HepG2 (cell line): ENCODE measurements around the gene POU2F1. TPM values are rescaled to one million over a fixed set of nuclear protein-coding genes. Genes with fewer than 3 reads are reported as not detected.

Experiments used
- EP300 ChIP-seq, 3 experiments: sonication (generic) in 1 of 3; formaldehyde crosslinking in 1 of 3; IDR thresholded peaks; 2 replicates each; pipeline versions ENCODE4 v1.5.1 to v1.6.1; 2011 to 2020; ENCODE audit warnings: low read depth in 2 of 3, low read length in 2 of 3, borderline replicate concordance in 1 of 3, improper control_type of control experiment in 1 of 3, mild to moderate bottlenecking in 1 of 3, missing genetic modification reagents in 1 of 3, moderate library complexity in 1 of 3
- FOXC1 ChIP-seq: sonication (generic); formaldehyde crosslinking; IDR thresholded peaks from 2 replicates; pipeline ENCODE4 v1.8.0; 2022; ENCODE audit warnings: mild to moderate bottlenecking, missing genetic modification reagents, borderline replicate concordance
- GATA4 ChIP-seq: sonication (generic); IDR thresholded peaks from 2 replicates; pipeline ENCODE4 v1.6.1; 2016; ENCODE audit warnings: antibody characterized with exemption, low read depth, borderline replicate concordance
- HNRNPH1 ChIP-seq: fragments of 200-400 bp; formaldehyde crosslinking; optimal IDR thresholded peaks from 2 replicates; pipeline ENCODE3; 2017; ENCODE audit warnings: mild to moderate bottlenecking, low read depth, low read length
- MAF1 ChIP-seq: sonication (generic); formaldehyde crosslinking; IDR thresholded peaks from 2 replicates; pipeline ENCODE4 v1.5.0; 2020; ENCODE audit warnings: missing genetic modification reagents, borderline replicate concordance
- NFYB ChIP-seq: sonication (generic); formaldehyde crosslinking; IDR thresholded peaks from 2 replicates; pipeline ENCODE4 v1.4.0; 2020; ENCODE audit warnings: missing genetic modification reagents
- NR2F2 ChIP-seq: IDR thresholded peaks from 2 replicates; pipeline ENCODE4 v1.6.1; 2012; ENCODE audit warnings: low read depth, inconsistent platforms, borderline replicate concordance
- PAWR ChIP-seq: sonication (generic); formaldehyde crosslinking; IDR thresholded peaks from 2 replicates; pipeline ENCODE4 v1.4.0; 2020; ENCODE audit warnings: missing genetic modification reagents, mild to moderate bottlenecking, borderline replicate concordance
- SUZ12 ChIP-seq: fragments of 150-350 bp; IDR thresholded peaks from 2 replicates; pipeline ENCODE4 v1.6.1; 2014; ENCODE audit warnings: low read depth, low read length
- ZKSCAN1 ChIP-seq: fragments of 150-350 bp; IDR thresholded peaks from 2 replicates; pipeline ENCODE4 v1.6.1; 2014; ENCODE audit warnings: low read length
- ZNF205 ChIP-seq: IDR thresholded peaks from 2 replicates; pipeline ENCODE4 v1.6.1; 2018; ENCODE audit warnings: missing biosample characterization, missing genetic modification reagents
- ZNF816 ChIP-seq: sonication (generic); formaldehyde crosslinking; IDR thresholded peaks from 2 replicates; pipeline ENCODE4 v1.8.0; 2022; ENCODE audit warnings: missing genetic modification reagents, mild to moderate bottlenecking, borderline replicate concordance
- ZNF839 ChIP-seq: sonication (generic); formaldehyde crosslinking; IDR thresholded peaks from 2 replicates; pipeline ENCODE4 v1.4.0; 2020; ENCODE audit warnings: missing genetic modification reagents, mild to moderate bottlenecking, borderline replicate concordance
- polyA plus RNA-seq, 8 experiments: library from polyadenylated mRNA; depleted of rRNA in 3 of 8; stranded (reverse) in 7 of 8; unstranded in 1 of 8; fragments of >200 nt; fragmentation: Illumina TruSeq in 4 of 8; extraction: Trizol in 4 of 8; gene quantifications; 2 replicates each; pipeline versions ENCODE4 v1.2.1 to v1.2.3, GENCODE V29; 2011 to 2016; ENCODE audit warnings: low read depth in 4 of 8, missing spikeins in 1 of 8, mixed read lengths in 1 of 8; ENCODE audit not compliant: insufficient read depth in 1 of 8
- total RNA-seq, 5 experiments: library from RNA; depleted of rRNA; stranded (reverse); fragments of >200 nt; fragmentation: Illumina TruSeq; extraction: Trizol; gene quantifications; 2 replicates each; pipeline ENCODE4 v1.2.3, GENCODE V29; 2016; ENCODE audit warnings: low read depth in 1 of 5
- TF ChIP-seq, protein P1 (sequence below): sonication (generic); formaldehyde crosslinking; IDR thresholded peaks from 2 replicates; pipeline ENCODE4 v1.4.0; 2020; ENCODE audit warnings: low read depth, missing genetic modification reagents

POU2F1 gene
- total and polyA plus RNA-seq, 2 of the 13 experiments (the other 11 are each of a cell fraction or from before 2014, with no cell fraction given) = 10.2 to 13.0 TPM

DNA sequence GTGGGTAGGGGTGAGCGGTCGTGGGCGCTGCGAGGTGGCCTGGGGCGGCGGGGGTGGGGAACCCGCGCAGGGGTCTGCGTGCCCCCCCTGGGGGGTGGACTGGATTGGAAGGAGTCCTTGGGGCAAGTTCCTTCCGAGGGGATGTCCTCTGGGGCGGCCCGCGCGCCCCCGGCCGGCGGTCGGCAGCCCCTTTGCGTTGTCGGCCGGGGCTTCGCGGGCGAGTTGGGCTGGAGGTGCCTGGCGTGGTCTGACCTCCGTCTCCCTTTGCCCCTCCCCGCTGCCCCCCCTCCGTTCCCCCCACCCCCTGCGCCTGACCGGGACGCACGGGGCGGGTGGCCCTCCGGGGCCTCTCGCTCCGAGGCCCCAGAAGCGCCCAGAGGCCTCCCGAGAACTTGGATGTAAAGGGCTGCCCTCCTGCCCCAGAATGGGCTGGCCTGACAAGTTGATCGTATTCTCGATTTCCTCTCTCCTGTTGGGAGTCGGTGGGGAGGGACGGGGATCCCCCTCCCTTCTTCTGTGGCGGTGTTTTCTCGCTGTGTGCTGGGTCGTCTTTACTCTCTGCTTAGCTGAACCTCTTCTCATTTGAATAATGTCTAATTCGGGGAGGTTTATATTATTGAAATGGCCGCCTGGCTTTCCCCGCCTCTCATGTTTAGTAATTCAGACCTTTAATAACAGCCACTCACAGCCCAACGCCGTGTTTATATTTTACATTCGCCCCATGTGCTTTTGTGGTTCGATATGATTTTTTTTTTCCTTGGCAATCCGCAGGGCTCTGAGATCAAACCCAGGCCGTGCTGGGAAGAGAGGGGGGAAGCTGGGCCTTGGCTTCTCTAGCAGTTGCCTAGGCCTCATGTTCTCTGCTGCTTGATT, 1.3 kb downstream of the POU2F1 start (continued):
- TF ChIP-seq FOXC1 (CRISPR knock-in tag) (0 out of 2 replicates have a peak, but pooled peaks have one; percentile 30), SUZ12 (no peak), PAWR (CRISPR knock-in tag) (no peak), ZNF839 (no peak), ZKSCAN1 (no peak), ZNF816 (CRISPR knock-in tag) (peak; percentile 68; the same call in 1 of the 2 replicates), GATA4 (no peak), ZNF205 (CRISPR knock-in tag) (no peak), HNRNPH1 (no peak), NR2F2 (no peak), NFYB (CRISPR knock-in tag) (0 out of 2 replicates have a peak, but pooled peaks have one; percentile 28), EP300 (IDR thresholded peaks at IDR 0.05; ENCODE audit: low read depth in 2 of 2, low read length in 2 of 2) (no peak), EP300 (CRISPR knock-in tag; IDR thresholded peaks at IDR 0.05; ENCODE audit: borderline replicate concordance) (no peak), MAF1 (no peak)
- TF ChIP-seq, protein P1, sequence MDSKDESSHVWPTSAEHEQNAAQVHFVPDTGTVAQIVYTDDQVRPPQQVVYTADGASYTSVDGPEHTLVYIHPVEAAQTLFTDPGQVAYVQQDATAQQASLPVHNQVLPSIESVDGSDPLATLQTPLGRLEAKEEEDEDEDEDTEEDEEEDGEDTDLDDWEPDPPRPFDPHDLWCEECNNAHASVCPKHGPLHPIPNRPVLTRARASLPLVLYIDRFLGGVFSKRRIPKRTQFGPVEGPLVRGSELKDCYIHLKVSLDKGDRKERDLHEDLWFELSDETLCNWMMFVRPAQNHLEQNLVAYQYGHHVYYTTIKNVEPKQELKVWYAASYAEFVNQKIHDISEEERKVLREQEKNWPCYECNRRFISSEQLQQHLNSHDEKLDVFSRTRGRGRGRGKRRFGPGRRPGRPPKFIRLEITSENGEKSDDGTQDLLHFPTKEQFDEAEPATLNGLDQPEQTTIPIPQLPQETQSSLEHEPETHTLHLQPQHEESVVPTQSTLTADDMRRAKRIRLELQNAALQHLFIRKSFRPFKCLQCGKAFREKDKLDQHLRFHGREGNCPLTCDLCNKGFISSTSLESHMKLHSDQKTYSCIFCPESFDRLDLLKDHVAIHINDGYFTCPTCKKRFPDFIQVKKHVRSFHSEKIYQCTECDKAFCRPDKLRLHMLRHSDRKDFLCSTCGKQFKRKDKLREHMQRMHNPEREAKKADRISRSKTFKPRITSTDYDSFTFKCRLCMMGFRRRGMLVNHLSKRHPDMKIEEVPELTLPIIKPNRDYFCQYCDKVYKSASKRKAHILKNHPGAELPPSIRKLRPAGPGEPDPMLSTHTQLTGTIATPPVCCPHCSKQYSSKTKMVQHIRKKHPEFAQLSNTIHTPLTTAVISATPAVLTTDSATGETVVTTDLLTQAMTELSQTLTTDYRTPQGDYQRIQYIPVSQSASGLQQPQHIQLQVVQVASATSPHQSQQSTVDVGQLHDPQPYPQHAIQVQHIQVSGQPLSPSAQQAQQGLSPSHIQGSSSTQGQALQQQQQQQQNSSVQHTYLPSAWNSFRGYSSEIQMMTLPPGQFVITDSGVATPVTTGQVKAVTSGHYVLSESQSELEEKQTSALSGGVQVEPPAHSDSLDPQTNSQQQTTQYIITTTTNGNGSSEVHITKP = 0 out of 2 replicates have a peak, but pooled peaks have one; percentile 62
